ENCODE data around the gene ARID1B. TPM values are rescaled to one million over a fixed set of nuclear protein-coding genes. Genes with fewer than 3 reads are reported as not detected.

ARID1B gene
- total RNA-seq, 6 experiments from 2014 or later = 23.2 to 35.3 (median 30.7) TPM

GRCh38 chr6:157200117-157200516, 422.9 kb downstream of the ARID1B start:
- Histone ChIP-seq H3K4me3 (no peak overlapping the region), H3K27me3 (no peaks in the 10 kb centered on the region), H3K27ac (no peak overlapping the region), H3K9me3 (no peaks in the 10 kb centered on the region), H3K4me1 (no peaks in the 10 kb centered on the region), H3K36me3 (peaks cover 7 to 61% (median 27%) of the 10 kb centered on the region in 4 donors)
- ATAC-seq (no peak), DNase-seq (no peak)
- TF ChIP-seq POLR2A (IDR thresholded peaks at IDR 0.05) (no peak), CTCF (IDR thresholded peaks at IDR 0.05) (no peak)
- 79% methylated on average over 4 of the region's 10 CpGs for WGBS (ENCODE audit: insufficient coverage, low coverage, low lambda C conversion rate, missing lambda C conversion rate)
- intact Hi-C loops (cut with DNase I) = no loop called here

- Histone ChIP-seq H3K9me3 (no peaks in the 10 kb centered on the region), H3K4me1 (no peaks in the 10 kb centered on the region), H3K36me3 (peaks cover 7 to 62% (median 27%) of the 10 kb centered on the region in 4 donors), H3K4me3 (no peak overlapping the region), H3K27me3 (no peaks in the 10 kb centered on the region), H3K27ac (no peak overlapping the region)
- no peak for DNase-seq
- peak in 1 of 4 donors; percentile 27 for ATAC-seq
- WGBS (ENCODE audit: insufficient coverage, low coverage, low lambda C conversion rate, missing lambda C conversion rate) = 85% methylated on average over 6 of the region's 17 CpGs
- TF ChIP-seq CTCF (IDR thresholded peaks at IDR 0.05) = no peak
- TF ChIP-seq POLR2A (IDR thresholded peaks at IDR 0.05) = no peak
- intact Hi-C loops (cut with DNase I) = no loop called here
Observed at GRCh38 chr6:157200611-157201010, 423.4 kb downstream of the ARID1B start.

GRCh38 chr6:157201083-157201482, 423.9 kb downstream of the ARID1B start:
- no peak overlapping the region for H3K4me3 ChIP-seq
- H3K36me3 ChIP-seq = peaks cover 7 to 60% (median 27%) of the 10 kb centered on the region in 4 donors
- no peaks in the 10 kb centered on the region for H3K9me3 ChIP-seq
- ATAC-seq = peak in 1 of 4 donors; percentile 30
- TF ChIP-seq POLR2A (IDR thresholded peaks at IDR 0.05) = no peak
- TF ChIP-seq CTCF (IDR thresholded peaks at IDR 0.05) = no peak
- DNase-seq = no peak
- no peaks in the 10 kb centered on the region for H3K27me3 ChIP-seq
- intact Hi-C loops (cut with DNase I) = no loop called here
- 89% methylated on average over 1 of the region's 17 CpGs for WGBS (ENCODE audit: insufficient coverage, low coverage, low lambda C conversion rate, missing lambda C conversion rate)
- H3K4me1 ChIP-seq = no peaks in the 10 kb centered on the region
- no peak overlapping the region for H3K27ac ChIP-seq

GRCh38 chr6:157203312-157203744, 426.1 kb downstream of the ARID1B start:
- Histone ChIP-seq H3K36me3 (peaks cover 7 to 63% (median 20%) of the 10 kb centered on the region in 4 donors), H3K4me3 (no peak overlapping the region), H3K27ac (no peak overlapping the region), H3K4me1 (no peaks in the 10 kb centered on the region), H3K27me3 (no peaks in the 10 kb centered on the region), H3K9me3 (no peaks in the 10 kb centered on the region)
- 90% methylated on average over 11 of the region's 11 CpGs for WGBS (ENCODE audit: insufficient coverage, low coverage, low lambda C conversion rate, missing lambda C conversion rate)
- no peak for ATAC-seq
- no peak for DNase-seq
- intact Hi-C loops (cut with DNase I) = no loop called here
- TF ChIP-seq POLR2A (IDR thresholded peaks at IDR 0.05) (no peak), CTCF (IDR thresholded peaks at IDR 0.05) (no peak)

- no peak for ATAC-seq
- no peaks in the 10 kb centered on the region for H3K4me1 ChIP-seq
- no peaks in the 10 kb centered on the region for H3K9me3 ChIP-seq
- no peak for DNase-seq
- no peak overlapping the region for H3K4me3 ChIP-seq
- H3K27me3 ChIP-seq = no peaks in the 10 kb centered on the region
- WGBS (ENCODE audit: insufficient coverage, low coverage, low lambda C conversion rate, missing lambda C conversion rate) = 94% methylated on average over 6 of the region's 6 CpGs
- intact Hi-C loops (cut with DNase I) = no loop called here
- TF ChIP-seq CTCF (IDR thresholded peaks at IDR 0.05) (no peak), POLR2A (IDR thresholded peaks at IDR 0.05) (no peak)
- H3K36me3 ChIP-seq = peaks cover 7 to 58% (median 20%) of the 10 kb centered on the region in 4 donors
- no peak overlapping the region for H3K27ac ChIP-seq
Observed at GRCh38 chr6:157203764-157204163, 426.6 kb downstream of the ARID1B start.
